ENCODE measurements around the gene PGAP6. TPM values are rescaled to one million over a fixed set of nuclear protein-coding genes. Genes with fewer than 3 reads are reported as not detected.
A peak's percentile ranks its signal among the peaks of the same experiment; 100 is the strongest.

PGAP6 gene
- total and polyA plus RNA-seq, 2 of the 13 experiments (the other 11 are each of a cell fraction or from before 2014, with no cell fraction given), result 52.7 to 136 TPM

- TF ChIP-seq ZNF280D (CRISPR knock-in tag; IDR thresholded peaks at IDR 0.05) (no peak), CREB3 (CRISPR knock-in tag; IDR thresholded peaks at IDR 0.05) (no peak), PLSCR1 (CRISPR knock-in tag; IDR thresholded peaks at IDR 0.05; ENCODE audit: borderline replicate concordance) (0 out of 2 replicates have a peak, but pooled peaks have one; percentile 15), ATF5 (CRISPR knock-in tag; IDR thresholded peaks at IDR 0.05; ENCODE audit: low read depth) (no peak), TOE1 (CRISPR knock-in tag; IDR thresholded peaks at IDR 0.05) (no peak), TFDP1 (CRISPR knock-in tag; IDR thresholded peaks at IDR 0.05; ENCODE audit: borderline replicate concordance) (no peak), ZNF652 (CRISPR knock-in tag; IDR thresholded peaks at IDR 0.05; ENCODE audit: borderline replicate concordance, low read depth) (no peak), BHLHE40 (IDR thresholded peaks at IDR 0.05; ENCODE audit: low read length) (peak; percentile 65), POLR2AphosphoS5 (IDR thresholded peaks at IDR 0.05; ENCODE audit: low read depth, low read length) (no peak), ZNF768 (CRISPR knock-in tag; IDR thresholded peaks at IDR 0.05) (0 out of 2 replicates have a peak, but pooled peaks have one; percentile 3), FOXK1 (CRISPR knock-in tag; IDR thresholded peaks at IDR 0.05; ENCODE audit: borderline replicate concordance, low read depth) (no peak), POLR2G (IDR thresholded peaks at IDR 0.05; ENCODE audit: low read depth, low read length) (no peak), ZBTB4 (CRISPR knock-in tag; IDR thresholded peaks at IDR 0.05; ENCODE audit: borderline replicate concordance) (peak; percentile 66; the same call in 1 of the 2 replicates), IRF2 (CRISPR knock-in tag; IDR thresholded peaks at IDR 0.05) (no peak), ZNF143 (CRISPR knock-in tag; IDR thresholded peaks at IDR 0.05) (no peak), NFE2 (CRISPR knock-in tag; IDR thresholded peaks at IDR 0.05) (no peak), RXRA (CRISPR knock-in tag; IDR thresholded peaks at IDR 0.05) (no peak), CCAR2 (optimal IDR thresholded peaks at IDR 0.05; ENCODE audit: low read depth, low read length) (no peak), ZNF225 (CRISPR knock-in tag; IDR thresholded peaks at IDR 0.05) (no peak), ZNF557 (CRISPR knock-in tag; IDR thresholded peaks at IDR 0.05) (no peak)
Observed at GRCh38 chr16:360698-361336, 21.0 kb downstream of the PGAP6 start (continued).
